Stimulated activated CD8-positive, alpha-beta memory T cell treated with anti-CD3 and anti-CD28 coated beads, Interleukin-4, amount 100 ng/mL, for 4 hours (primary cell): Measurements from ENCODE around the gene CABCOCO1.

ENCODE experiments used
- DNase-seq, 2 donors: peaks; one replicate each; pipeline ENCODE4 v3.0.0-alpha.2; 2020; ENCODE audit warnings: low read depth in 2 of 2, low spot score in 1 of 2

The CABCOCO1 gene

DNA sequence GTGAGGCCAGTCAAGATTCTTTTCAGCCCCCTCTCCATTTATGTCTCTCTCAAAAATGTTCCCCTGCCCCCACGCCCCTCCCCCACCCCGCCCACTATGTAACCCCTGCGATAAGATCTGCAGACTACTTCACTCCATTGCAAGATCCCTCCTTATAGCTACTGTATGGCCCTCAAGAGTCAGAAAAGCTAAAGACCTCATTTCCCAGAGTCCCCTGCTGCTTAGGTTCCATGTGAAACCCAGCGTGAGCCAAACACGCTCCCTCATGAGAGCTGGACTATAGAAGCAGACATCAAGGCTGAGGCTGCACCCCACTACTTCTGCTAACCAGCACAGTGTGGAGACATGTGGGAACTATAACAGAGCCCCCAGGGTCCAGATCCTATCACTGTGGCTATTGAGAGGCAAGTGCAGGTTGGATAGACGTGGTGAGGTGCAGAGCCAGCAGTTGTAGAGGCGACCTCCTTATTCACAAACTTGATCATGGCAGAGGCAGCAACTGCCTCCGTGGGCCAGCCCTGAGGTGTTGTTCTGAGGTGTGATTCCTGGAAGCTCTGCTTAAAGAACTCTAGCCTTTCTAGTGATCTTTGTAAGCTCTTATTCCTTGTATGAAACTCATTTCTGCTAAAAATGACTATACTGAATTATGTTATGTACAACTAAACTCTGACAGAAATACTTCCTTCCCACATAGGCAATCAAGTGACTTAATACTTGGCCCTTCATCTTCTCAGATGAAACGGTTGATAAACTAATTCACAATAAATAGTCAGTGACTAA is 121.8 kb downstream of the CABCOCO1 start:
- DNase-seq: no peak

- no peak for DNase-seq
Measured at GRCh38 chr10:61785473-61786105, 122.9 kb downstream of the CABCOCO1 start.

DNA sequence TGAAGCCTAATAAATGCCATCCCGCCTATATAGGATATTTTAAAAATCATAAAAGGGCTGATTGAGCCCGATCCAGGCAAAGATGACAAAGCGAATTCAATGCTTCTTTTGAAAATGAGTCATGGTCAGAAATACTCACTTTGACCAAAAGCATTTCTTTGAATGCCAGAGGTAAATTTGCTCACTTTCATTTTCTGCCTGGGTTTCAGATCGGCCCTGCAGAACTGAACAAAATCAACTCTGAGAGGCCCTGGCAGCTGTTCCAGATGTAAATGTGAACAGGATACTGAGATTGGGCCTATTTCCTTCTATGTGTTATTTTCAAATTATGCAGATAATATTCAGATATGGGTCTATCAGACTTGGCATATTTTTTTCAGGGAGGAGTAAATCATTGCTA is 124.0 kb downstream of the CABCOCO1 start:
- no peak for DNase-seq

DNA sequence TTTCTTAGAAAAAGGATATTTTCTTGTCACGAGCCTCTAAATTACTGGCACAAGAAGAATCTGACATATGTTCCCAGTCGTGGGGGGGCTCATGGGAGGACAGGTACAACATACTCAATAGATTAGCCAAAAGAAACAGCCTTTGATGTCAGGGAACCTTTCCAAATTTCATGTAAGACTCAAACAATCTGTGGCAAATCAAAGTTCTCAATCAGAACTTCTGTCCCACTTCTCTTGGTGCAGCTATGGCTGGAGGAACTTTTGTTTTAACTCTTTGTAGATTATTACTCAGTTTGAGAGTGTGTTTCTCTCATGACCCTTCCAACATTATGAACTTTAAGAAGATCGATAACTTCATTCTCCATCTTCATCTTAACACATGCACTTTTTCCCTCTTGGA is 124.4 kb downstream of the CABCOCO1 start:
- DNase-seq: no peak

DNA sequence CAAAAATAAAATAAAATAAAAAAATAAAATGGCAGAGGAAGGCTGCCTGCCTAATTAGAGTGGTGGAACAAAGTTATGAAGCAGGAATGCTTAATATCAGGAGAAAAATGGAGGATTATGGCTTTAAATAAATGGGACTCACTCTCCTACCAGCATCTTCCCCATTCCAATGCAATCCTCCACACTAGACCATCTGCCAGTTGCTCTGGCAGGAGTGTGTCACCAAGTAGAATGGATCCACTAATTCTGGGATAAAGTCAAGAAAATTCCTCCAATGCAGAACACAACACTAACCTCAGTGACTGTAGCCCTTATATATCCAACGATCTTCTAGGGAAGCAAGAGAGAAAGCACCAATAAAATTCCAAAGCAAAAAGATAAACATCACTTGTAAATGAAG is 126.3 kb downstream of the CABCOCO1 start:
- DNase-seq: no peak

DNA sequence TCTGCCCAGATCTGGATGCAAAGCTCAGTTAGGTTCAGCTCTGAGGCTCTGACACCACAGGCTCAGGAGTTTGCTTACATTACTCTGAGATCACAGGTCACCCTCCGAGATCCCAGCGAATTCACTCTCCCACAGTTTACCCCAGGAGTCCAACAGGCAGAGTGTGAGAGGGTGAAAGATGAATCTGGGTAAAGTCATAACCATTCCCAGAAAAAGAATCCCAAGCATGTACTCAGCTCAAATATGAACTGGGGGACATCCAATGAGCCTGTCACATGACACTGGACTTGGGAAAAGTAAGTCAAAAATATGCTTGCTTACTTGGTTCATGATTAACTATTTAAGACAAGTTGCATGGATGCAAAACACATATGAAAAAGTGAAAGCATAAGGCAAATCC is 128.5 kb downstream of the CABCOCO1 start:
- no peak for DNase-seq

DNA sequence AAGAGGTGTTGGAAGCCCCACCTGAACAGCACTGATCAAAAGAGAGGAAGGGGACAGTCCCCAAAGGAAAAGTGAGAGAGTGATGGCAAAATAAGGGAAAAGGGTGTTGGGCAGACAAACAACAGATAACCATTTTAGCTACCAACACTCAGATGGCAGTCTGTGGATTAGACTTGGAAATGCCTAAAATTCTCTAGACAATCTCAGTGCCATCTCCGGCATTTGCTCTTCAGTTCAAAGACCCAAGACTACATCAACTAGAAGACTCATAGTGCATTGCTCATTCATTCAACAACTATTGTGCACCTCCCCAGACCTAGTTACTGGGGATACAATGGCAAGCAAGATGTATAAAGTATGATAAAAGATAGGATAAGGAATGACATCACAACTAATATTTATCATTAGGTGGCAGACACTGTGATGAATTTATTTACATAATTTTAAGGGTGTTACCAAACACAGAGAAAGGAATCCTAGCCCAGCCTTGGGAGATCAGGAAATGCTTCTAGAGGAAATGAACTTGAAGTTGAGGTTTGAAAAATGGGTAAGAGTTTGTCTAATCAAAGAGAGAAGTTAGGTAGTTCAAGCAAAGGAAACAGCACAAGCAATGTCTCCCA is 129.5 kb downstream of the CABCOCO1 start:
- DNase-seq: no peak

GRCh38 chr10:61792921-61793320 is 130.2 kb downstream of the CABCOCO1 start:
- DNase-seq: no peak

DNA sequence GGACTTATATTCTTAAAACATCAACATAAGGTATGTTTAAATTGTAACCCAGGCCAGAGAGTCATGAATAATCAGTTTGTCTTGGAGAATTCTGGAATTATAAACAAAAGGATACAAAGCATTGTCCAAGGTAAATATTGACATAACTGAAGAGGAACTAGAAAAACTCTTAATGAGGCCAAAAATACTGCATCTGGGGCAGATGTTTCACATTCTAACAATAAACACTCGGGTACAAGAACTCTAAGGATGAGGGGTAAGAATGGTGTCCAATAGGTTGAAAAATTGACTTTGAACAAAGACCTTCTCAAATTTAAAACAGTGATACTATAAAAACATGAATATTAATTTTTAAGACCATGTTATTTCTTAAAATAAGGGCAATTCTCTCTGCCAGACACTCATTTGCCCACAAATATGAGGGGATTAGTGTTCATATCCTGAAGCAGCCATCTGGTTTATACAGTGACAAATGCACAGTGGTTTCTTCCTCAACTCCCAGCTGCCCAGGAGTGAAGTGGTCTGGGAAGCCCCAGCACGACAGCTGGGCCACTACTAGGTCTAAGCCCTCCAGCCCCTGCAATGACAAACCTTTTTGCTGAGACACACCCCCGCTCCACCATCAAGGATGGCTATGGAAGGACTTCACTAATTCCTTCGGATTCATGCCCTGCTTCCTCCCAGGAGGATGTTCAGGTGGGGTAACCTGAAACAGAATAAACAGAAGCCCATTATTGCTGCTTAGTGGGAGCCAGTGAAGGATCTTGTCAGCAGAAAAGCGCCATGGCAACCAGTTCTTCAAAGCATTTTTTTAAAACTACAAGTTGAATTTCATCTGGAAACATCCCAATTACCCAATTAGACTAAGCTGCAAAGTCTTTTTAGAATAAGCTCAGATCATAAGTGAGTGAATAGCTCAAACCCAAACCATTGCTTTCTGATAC is 131.3 kb downstream of the CABCOCO1 start:
- DNase-seq: no peak

GRCh38 chr10:61795147-61795546 is 132.4 kb downstream of the CABCOCO1 start:
- no peak for DNase-seq

GRCh38 chr10:61795551-61795950 is 132.8 kb downstream of the CABCOCO1 start:
- no peak for DNase-seq

- no peak for DNase-seq
Measured at GRCh38 chr10:61796785-61797184, 134.1 kb downstream of the CABCOCO1 start.

GRCh38 chr10:61797304-61798153 is 134.8 kb downstream of the CABCOCO1 start:
- DNase-seq: no peak

GRCh38 chr10:61798713-61799112 is 136.0 kb downstream of the CABCOCO1 start:
- DNase-seq: no peak

DNA sequence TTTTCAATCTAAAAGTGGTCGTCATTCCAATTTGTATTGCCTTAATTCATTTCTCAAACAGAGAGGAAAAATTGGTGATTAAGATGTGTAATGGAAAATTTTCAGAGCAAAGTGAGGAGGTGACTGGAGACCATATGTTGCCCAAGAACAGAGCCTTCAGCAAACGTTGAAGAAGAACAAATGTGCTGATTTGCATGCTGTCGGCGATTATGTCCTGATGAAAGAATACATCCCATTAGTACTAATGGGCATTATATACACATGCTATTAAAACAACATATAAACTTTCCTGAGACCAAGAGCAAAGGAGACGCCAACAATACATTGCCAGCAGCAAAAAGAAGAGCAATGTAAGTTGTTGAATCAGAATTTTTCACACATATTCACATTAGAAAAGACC is 138.8 kb downstream of the CABCOCO1 start:
- DNase-seq: no peak

DNA sequence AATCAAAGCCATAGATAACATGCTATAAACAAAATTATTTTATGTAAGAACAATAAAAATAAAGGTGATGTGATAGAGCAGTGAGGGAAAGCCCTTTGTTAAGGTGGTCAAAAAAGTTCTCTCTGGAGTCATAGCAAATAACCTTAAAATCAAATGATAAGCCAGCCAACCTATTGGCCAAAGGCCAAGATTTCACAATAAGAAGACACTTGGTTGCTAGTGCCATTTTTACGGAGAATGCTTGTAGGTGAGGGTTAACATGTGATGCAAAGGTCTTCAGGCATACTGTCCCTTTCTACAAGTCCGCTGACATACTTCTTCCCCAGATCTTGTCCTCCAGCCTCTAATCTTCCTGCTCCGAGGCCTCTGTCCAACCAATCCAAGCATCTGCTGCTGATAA is 140.5 kb downstream of the CABCOCO1 start:
- DNase-seq: no peak

DNA sequence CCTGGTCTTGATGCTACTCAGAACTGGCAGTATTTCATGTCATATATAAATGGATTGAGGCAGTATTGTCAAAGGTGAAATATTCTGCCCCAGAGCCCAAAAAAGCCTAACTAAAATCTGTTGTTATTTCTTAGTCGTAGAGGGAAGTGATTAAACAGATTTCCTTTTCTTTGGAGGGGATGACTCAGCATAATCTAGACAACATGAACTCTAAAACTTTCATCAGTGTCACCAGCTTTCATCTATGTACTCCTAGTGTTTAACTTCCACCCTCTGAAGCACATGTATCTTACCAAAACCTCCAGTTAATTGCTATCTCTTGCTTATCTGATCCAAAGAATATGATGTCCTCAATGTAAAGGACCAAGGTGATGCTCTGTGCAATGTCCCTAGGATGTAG is 141.7 kb downstream of the CABCOCO1 start:
- DNase-seq: no peak

GRCh38 chr10:61805091-61805490 is 142.4 kb downstream of the CABCOCO1 start:
- no peak for DNase-seq

- no peak for DNase-seq
Measured at GRCh38 chr10:61810263-61810662, 147.5 kb downstream of the CABCOCO1 start.

DNA sequence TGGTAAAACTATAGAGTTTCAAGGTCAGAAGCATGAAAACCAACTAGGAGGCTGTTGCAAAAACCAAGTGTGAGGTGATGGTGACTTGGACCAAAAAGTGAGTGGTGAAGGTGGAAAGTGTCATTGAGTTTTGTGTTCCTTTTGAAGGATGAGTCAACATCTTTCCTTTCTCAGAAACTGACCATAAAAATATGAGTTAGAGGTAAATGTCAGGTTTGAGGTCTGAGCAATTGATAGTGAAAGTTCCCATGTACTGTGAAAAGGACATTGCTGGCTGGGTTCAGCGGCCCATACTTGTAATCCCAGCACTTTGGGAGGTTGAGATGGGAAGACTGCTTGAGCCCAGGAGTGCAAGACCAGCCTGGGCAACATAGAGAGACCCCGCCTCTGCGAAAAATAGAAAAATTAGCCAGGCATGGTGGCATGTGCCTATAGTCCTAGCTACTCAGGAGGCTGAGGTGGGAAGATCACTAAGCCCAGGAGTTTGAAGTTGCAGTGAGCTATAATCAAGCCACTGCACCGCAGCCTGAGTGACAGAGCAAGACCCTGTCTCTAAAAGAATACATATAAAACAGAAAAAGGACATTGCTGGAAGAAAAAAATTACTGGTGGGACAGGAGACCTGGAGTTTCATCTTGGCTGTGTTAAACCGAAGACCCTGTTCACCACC is 149.5 kb downstream of the CABCOCO1 start:
- DNase-seq: no peak
